Suprapubic skin (tissue), 4 donors: ENCODE data around the gene GOLGA6L2. TPM values are rescaled to one million over a fixed set of nuclear protein-coding genes. Genes with fewer than 3 reads are reported as not detected.
"Not testable (repeated sequence)": the region's sequence is repeated elsewhere in the genome, so short reads cannot be mapped to it uniquely, and the experiment has no call there.

ENCODE experiments used
- DNase-seq, 2 donors: peaks; one replicate each; pipeline ENCODE4 v3.0.0-alpha.2; 2019; ENCODE audit warnings: low spot score in 2 of 2
- H3K27ac ChIP-seq: fragments of 200-600 bp; sonication (generic); one replicate; pipeline ENCODE4 v1.5.1; 2019
- H3K27me3 ChIP-seq: fragments of 200-600 bp; sonication (generic); one replicate; pipeline ENCODE4 v1.5.1; 2019
- H3K36me3 ChIP-seq: fragments of 200-600 bp; sonication (generic); one replicate; pipeline ENCODE4 v1.5.1; 2019
- H3K4me1 ChIP-seq: fragments of 200-600 bp; sonication (generic); one replicate; pipeline ENCODE4 v1.5.1; 2019
- H3K4me3 ChIP-seq: fragments of 200-600 bp; sonication (generic); one replicate; pipeline ENCODE4 v1.5.1; 2019; ENCODE audit warnings: mild to moderate bottlenecking
- H3K9me3 ChIP-seq: fragments of 200-600 bp; sonication (generic); one replicate; pipeline ENCODE4 v1.5.1; 2019
- EP300 ChIP-seq: sonication (generic); formaldehyde crosslinking; IDR thresholded peaks from one replicate; pipeline ENCODE4 v1.6.1; 2017; ENCODE audit warnings: antibody characterized with exemption
- POLR2A ChIP-seq, 2 donors: fragments of 450-650 bp; IDR thresholded peaks; one replicate each; pipeline ENCODE4 v1.6.1; 2017; ENCODE audit warnings: antibody characterized with exemption in 2 of 2, mild to moderate bottlenecking in 2 of 2, moderate library complexity in 2 of 2
- POLR2AphosphoS5 ChIP-seq, 3 donors: sonication (generic); formaldehyde crosslinking; IDR thresholded peaks; one replicate each; pipeline ENCODE4 v1.6.1; 2017; ENCODE audit warnings: antibody characterized with exemption in 3 of 3
- WGBS: methylation state at CpG from one replicate; pipeline ENCODE4 v1.1.5; 2018; 5-methylcytosine and 5-hydroxymethylcytosine counted together
- total RNA-seq, 4 donors: library from RNA; depleted of rRNA; stranded (reverse); fragments of >200 nt; gene quantifications; one replicate each; pipeline ENCODE4 v1.1.0, GENCODE V29; 2016
- TF ChIP-seq, protein P1 (sequence below), 2 donors: fragments of 200-600 bp in 1 of 2; fragments of 450-650 bp in 1 of 2; sonication (generic) in 1 of 2; IDR thresholded peaks; one replicate each; pipeline ENCODE4 v1.5.1; 2016 to 2019; ENCODE audit warnings: antibody characterized with exemption in 2 of 2, mild to moderate bottlenecking in 1 of 2, moderate library complexity in 1 of 2

GOLGA6L2 gene
- total RNA-seq, 4 donors from 2014 or later = not detected

DNA sequence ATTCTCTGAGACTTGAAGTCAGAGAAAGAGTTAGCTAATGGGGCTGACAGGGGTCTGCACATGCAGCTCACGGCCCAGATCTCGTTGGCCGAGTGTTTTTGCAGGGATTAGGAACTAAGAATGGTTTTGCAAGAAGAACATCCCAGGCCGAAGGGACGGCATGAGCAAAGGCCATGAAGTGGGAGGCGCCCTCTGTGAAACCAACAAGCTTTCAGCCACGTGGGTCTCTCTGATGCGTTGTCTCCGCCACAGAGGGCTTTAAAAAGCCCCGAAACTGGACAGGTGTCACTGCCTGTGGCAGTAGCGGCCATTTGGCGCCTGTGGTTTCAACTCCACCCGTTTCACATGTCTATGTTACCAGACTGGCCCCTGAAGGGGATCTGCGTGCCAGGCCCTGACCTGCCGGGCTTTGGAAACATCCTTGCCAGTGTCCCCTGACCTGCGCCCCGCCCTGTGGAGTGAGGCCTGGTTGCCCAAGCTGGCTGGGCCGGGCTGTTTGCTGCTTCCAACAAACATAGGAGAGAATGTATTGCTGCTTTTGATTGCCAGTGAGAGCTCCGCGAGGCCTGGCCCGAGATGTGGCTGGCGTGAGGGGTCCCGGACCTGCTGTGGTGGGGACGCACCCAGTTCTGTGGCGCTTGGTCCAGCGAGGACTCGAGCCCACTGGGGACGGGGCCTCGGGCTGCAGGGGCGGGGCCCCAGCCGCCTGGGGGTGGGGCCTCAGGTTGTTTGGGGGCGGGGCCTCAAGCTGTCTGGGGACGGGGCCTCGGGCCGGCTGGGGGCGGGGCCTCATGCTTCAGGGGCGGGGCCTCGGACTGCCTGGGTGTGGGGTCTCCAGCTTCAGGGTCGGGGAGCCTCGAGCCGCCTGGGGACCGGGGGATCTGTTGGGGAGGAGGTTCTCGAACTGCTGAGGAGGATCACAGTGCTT lies 30.4 kb downstream of the GOLGA6L2 start:
- TF ChIP-seq POLR2AphosphoS5 (IDR thresholded peaks at IDR 0.05) = no peak
- TF ChIP-seq, protein P1, sequence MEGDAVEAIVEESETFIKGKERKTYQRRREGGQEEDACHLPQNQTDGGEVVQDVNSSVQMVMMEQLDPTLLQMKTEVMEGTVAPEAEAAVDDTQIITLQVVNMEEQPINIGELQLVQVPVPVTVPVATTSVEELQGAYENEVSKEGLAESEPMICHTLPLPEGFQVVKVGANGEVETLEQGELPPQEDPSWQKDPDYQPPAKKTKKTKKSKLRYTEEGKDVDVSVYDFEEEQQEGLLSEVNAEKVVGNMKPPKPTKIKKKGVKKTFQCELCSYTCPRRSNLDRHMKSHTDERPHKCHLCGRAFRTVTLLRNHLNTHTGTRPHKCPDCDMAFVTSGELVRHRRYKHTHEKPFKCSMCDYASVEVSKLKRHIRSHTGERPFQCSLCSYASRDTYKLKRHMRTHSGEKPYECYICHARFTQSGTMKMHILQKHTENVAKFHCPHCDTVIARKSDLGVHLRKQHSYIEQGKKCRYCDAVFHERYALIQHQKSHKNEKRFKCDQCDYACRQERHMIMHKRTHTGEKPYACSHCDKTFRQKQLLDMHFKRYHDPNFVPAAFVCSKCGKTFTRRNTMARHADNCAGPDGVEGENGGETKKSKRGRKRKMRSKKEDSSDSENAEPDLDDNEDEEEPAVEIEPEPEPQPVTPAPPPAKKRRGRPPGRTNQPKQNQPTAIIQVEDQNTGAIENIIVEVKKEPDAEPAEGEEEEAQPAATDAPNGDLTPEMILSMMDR (IDR thresholded peaks at IDR 0.05) = no peak
- no peak for TF ChIP-seq POLR2A (IDR thresholded peaks at IDR 0.05)
- no peak for TF ChIP-seq EP300
- 88% methylated on average over 29 of the region's 43 CpGs for WGBS
- no peaks in the 10 kb centered on the region for H3K4me1 ChIP-seq
- no peak overlapping the region for H3K27ac ChIP-seq
- no peak overlapping the region for H3K4me3 ChIP-seq
- peak in 1 of 2 donors; percentile 55 for DNase-seq
- no peaks in the 10 kb centered on the region for H3K9me3 ChIP-seq
- H3K36me3 ChIP-seq = no peaks in the 10 kb centered on the region
- H3K27me3 ChIP-seq = no peaks in the 10 kb centered on the region

DNA sequence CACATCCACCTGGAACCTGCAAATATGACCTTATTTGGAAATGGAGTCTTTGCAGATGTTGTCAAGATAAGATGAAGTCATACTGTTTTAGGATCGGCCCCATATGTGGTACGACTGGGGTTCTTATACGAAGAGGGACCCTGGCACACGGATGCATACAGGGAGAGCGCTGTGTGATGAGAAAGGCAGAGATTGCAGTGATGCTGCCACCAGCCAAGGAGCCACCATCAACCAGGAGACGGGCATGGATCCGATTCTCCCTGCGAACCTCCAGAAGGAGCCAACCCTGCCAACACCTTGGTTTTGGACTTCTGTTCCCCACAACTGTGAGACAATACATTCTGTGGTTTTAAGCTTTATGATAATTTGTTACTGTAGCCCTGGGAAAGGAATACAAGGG lies 31.2 kb downstream of the GOLGA6L2 start:
- WGBS = 92% methylated on average over 8 of the region's 8 CpGs
- H3K27me3 ChIP-seq = not testable (repeated sequence)
- peak in 1 of 2 donors; percentile 4 for DNase-seq

DNA sequence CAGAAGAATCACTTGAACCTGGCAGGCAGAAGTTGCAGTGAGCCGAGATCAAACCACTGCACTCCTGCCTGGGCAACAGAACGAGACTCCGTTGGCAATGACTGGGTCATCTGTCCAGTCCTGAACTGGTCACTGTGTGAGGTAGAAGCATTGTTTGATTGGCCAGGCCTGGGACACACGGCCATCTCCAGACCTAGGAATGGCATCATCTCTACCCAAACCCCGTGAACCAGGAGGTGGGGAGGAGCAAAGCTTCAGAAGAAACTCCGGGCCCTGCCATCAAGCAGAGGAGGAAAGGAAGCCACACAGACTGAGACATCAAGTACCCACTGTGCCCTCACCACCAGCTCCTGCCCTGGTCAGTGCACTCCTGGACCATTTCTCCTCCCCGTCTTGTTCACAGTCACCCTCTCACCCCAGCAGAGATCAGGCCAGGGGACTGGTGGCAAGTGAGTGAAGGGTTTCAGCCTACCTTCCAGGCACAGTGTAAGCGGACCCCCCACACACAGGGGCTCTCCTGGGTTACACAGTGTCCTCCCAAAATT lies 31.6 kb downstream of the GOLGA6L2 start:
- Histone ChIP-seq H3K36me3 (no peaks in the 10 kb centered on the region), H3K4me1 (no peaks in the 10 kb centered on the region), H3K27me3 (no peaks in the 10 kb centered on the region), H3K9me3 (no peaks in the 10 kb centered on the region), H3K27ac (no peak overlapping the region), H3K4me3 (no peak overlapping the region)
- peak in 1 of 2 donors; percentile 28 for DNase-seq
- TF ChIP-seq POLR2AphosphoS5 (IDR thresholded peaks at IDR 0.05) = no peak
- no peak for TF ChIP-seq EP300
- TF ChIP-seq, protein P1 (IDR thresholded peaks at IDR 0.05) = no peak
- TF ChIP-seq POLR2A (IDR thresholded peaks at IDR 0.05) = no peak
- 82% methylated on average over 5 of the region's 8 CpGs for WGBS

More for the DNA sequence above, 31.2 kb downstream of the GOLGA6L2 start:
- H3K36me3 ChIP-seq, H3K27ac ChIP-seq, H3K4me1 ChIP-seq, H3K4me3 ChIP-seq, H3K9me3 ChIP-seq: not testable (repeated sequence)

DNA sequence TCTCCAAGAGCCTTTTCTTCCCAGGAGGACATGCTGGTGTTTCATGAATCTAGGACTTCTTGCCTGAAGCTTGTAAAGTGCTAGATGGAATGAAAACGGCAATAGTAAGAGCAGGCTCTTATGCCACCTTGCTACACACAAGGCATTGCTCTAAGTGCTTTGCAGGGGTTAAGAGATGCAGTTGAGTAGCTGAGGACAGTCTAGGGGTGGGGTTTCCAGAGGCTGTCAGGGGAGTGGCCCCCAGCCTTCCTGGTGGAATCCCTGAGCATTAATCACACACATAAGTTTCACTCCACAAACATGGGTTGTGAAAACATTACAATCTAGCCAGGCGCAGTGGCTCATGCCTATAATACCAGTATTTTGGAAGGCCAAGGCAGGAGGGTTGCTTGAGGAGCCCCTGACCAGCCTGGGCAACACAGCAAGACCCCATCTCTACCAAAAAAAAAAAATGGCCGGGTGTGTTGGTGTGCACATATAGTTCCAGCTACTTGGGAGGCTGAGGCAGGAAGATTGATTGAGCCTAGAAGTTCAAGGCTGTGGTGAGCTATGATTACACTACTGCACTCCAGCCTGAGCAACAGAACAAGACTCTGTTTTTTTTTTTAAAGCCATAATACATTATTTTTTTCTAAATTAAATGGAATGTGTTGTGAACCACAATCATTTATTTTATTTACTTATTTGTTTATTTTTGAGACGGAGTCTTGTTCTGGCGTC lies 34.0 kb downstream of the GOLGA6L2 start:
- H3K4me3 ChIP-seq, H3K27ac ChIP-seq, DNase-seq, H3K4me1 ChIP-seq, H3K36me3 ChIP-seq, H3K27me3 ChIP-seq, H3K9me3 ChIP-seq: not testable (repeated sequence)
- WGBS = 88% methylated on average over 5 of the region's 5 CpGs

DNA sequence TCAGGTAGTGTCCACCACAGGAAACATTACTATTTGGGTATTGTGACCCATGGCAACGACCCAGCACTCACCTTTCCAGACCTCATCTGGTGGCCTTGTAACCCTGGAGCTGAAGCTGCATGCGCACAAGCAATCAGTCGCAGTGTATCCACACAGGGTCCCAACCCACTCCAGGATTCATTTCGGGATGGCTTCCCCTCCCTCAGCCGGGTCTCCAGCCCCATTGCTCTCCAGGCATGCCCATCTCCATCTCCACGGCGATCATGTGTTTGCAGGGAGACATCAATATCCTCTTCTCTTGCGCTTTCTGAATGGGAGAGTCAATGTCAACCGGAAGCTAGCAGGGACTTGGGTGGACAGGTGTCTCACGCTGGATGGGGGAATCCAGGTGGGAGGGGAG lies 35.2 kb downstream of the GOLGA6L2 start:
- TF ChIP-seq POLR2AphosphoS5 (IDR thresholded peaks at IDR 0.05) (no peak), EP300 (no peak), POLR2A (IDR thresholded peaks at IDR 0.05) (no peak)
- TF ChIP-seq, protein P1 (IDR thresholded peaks at IDR 0.05) = no peak
- Histone ChIP-seq H3K4me1 (no peaks in the 10 kb centered on the region), H3K27me3 (no peaks in the 10 kb centered on the region), H3K9me3 (peaks cover 2% of the 10 kb centered on the region), H3K36me3 (no peaks in the 10 kb centered on the region), H3K4me3 (no peak overlapping the region), H3K27ac (no peak overlapping the region)
- 89% methylated on average over 10 of the region's 10 CpGs for WGBS
- no peak for DNase-seq

DNA sequence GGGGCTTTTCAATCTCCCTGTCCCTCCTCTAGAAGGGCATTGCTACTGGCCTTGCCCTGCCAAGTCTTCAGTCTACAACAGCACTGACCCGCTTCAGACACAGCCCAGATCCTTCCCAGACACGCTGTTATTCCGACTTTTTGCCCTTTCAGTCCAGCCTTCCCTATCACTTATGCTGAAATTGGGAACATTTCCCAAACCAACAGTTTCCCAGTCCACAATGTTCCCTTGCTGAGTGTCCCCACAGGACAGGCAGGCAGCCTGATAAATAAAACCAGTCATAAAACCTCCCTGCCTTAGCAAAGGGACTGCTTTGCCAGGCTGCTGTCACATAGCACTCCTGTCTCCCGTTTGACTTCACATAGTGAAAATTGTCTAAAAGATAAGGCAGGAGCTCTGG lies 43.5 kb downstream of the GOLGA6L2 start:
- H3K27ac ChIP-seq = no peak overlapping the region
- H3K27me3 ChIP-seq = no peaks in the 10 kb centered on the region
- 81% methylated on average over 4 of the region's 4 CpGs for WGBS
- no peaks in the 10 kb centered on the region for H3K36me3 ChIP-seq
- no peak overlapping the region for H3K4me3 ChIP-seq
- no peak for TF ChIP-seq POLR2AphosphoS5 (IDR thresholded peaks at IDR 0.05)
- TF ChIP-seq, protein P1 (IDR thresholded peaks at IDR 0.05) = no peak
- TF ChIP-seq POLR2A (IDR thresholded peaks at IDR 0.05) = no peak
- no peak for TF ChIP-seq EP300
- DNase-seq = no peak
- peaks cover 2% of the 10 kb centered on the region for H3K9me3 ChIP-seq
- no peaks in the 10 kb centered on the region for H3K4me1 ChIP-seq
